Measurements from ENCODE around the gene RAPGEF3.
A peak's percentile ranks its signal among the peaks of the same experiment; 100 is the strongest.

Gene RAPGEF3

GRCh38 chr12:47799357-47799955, 40.8 kb upstream of the RAPGEF3 start:
- no peaks in the 10 kb centered on the region for H3K9me3 Mint-ChIP-seq
- no peak overlapping the region for H3K27ac Mint-ChIP-seq
- H3K4me3 Mint-ChIP-seq, result no peak overlapping the region
- H3K4me1 Mint-ChIP-seq, result peaks cover 24% of the 10 kb centered on the region
- no peak for TF ChIP-seq CTCF (IDR thresholded peaks at IDR 0.05; ENCODE audit: unreplicated experiment in 3 of 3)
- peaks cover 9% of the 10 kb centered on the region for H3K36me3 Mint-ChIP-seq (ENCODE audit: low read depth)
- no peaks in the 10 kb centered on the region for H3K27me3 Mint-ChIP-seq (ENCODE audit: low read depth)

- H3K27me3 Mint-ChIP-seq (ENCODE audit: low read depth), result no peaks in the 10 kb centered on the region
- no peak overlapping the region for H3K27ac Mint-ChIP-seq
- peaks cover 17% of the 10 kb centered on the region for H3K36me3 Mint-ChIP-seq (ENCODE audit: low read depth)
- no peak for TF ChIP-seq CTCF (IDR thresholded peaks at IDR 0.05; ENCODE audit: unreplicated experiment in 3 of 3)
- peaks cover 14% of the 10 kb centered on the region for H3K4me1 Mint-ChIP-seq
- H3K4me3 Mint-ChIP-seq, result no peak overlapping the region
- no peaks in the 10 kb centered on the region for H3K9me3 Mint-ChIP-seq
Measured at GRCh38 chr12:47798382-47798948, 39.8 kb upstream of the RAPGEF3 start.

- Mint-ChIP-seq H3K4me3 (no peak overlapping the region), H3K27ac (peak overlapping the region in 1 of 3 experiments; percentile 47)
- TF ChIP-seq CTCF (IDR thresholded peaks at IDR 0.05; ENCODE audit: unreplicated experiment in 3 of 3), result peak; percentile 32 to 52 (median 36)
Measured at GRCh38 chr12:47797441-47797840, 38.8 kb upstream of the RAPGEF3 start.

GRCh38 chr12:47795814-47796411, 37.2 kb upstream of the RAPGEF3 start:
- H3K9me3 Mint-ChIP-seq, result no peaks in the 10 kb centered on the region
- H3K36me3 Mint-ChIP-seq (ENCODE audit: low read depth), result peaks cover 29% of the 10 kb centered on the region
- no peaks in the 10 kb centered on the region for H3K27me3 Mint-ChIP-seq (ENCODE audit: low read depth)
- H3K4me1 Mint-ChIP-seq, result no peaks in the 10 kb centered on the region
- TF ChIP-seq CTCF (IDR thresholded peaks at IDR 0.05; ENCODE audit: unreplicated experiment in 3 of 3), result no peak
- H3K4me3 Mint-ChIP-seq, result no peak overlapping the region
- no peak overlapping the region for H3K27ac Mint-ChIP-seq

More at GRCh38 chr12:47797441-47797840, 38.8 kb upstream of the RAPGEF3 start:
- H3K27me3 Mint-ChIP-seq (ENCODE audit: low read depth), result no peaks in the 10 kb centered on the region
- H3K4me1 Mint-ChIP-seq, result peaks cover 12% of the 10 kb centered on the region
- no peaks in the 10 kb centered on the region for H3K9me3 Mint-ChIP-seq
- H3K36me3 Mint-ChIP-seq (ENCODE audit: low read depth), result peaks cover 23% of the 10 kb centered on the region

- no peaks in the 10 kb centered on the region for H3K27me3 Mint-ChIP-seq (ENCODE audit: low read depth)
- H3K4me1 Mint-ChIP-seq, result no peaks in the 10 kb centered on the region
- TF ChIP-seq CTCF (IDR thresholded peaks at IDR 0.05; ENCODE audit: unreplicated experiment in 3 of 3), result no peak
- H3K27ac Mint-ChIP-seq, result no peak overlapping the region
- peaks cover 35% of the 10 kb centered on the region for H3K36me3 Mint-ChIP-seq (ENCODE audit: low read depth)
- no peaks in the 10 kb centered on the region for H3K9me3 Mint-ChIP-seq
- no peak overlapping the region for H3K4me3 Mint-ChIP-seq
Measured at GRCh38 chr12:47795121-47795813, 36.6 kb upstream of the RAPGEF3 start.
